Measurements from ENCODE around the gene OSBPL5. TPM values are rescaled to one million over a fixed set of nuclear protein-coding genes. Genes with fewer than 3 reads are reported as not detected.
A peak's percentile ranks its signal among the peaks of the same experiment; 100 is the strongest.

OSBPL5 gene
- total RNA-seq, 1 experiment from 2014 or later = 115 TPM

DNA sequence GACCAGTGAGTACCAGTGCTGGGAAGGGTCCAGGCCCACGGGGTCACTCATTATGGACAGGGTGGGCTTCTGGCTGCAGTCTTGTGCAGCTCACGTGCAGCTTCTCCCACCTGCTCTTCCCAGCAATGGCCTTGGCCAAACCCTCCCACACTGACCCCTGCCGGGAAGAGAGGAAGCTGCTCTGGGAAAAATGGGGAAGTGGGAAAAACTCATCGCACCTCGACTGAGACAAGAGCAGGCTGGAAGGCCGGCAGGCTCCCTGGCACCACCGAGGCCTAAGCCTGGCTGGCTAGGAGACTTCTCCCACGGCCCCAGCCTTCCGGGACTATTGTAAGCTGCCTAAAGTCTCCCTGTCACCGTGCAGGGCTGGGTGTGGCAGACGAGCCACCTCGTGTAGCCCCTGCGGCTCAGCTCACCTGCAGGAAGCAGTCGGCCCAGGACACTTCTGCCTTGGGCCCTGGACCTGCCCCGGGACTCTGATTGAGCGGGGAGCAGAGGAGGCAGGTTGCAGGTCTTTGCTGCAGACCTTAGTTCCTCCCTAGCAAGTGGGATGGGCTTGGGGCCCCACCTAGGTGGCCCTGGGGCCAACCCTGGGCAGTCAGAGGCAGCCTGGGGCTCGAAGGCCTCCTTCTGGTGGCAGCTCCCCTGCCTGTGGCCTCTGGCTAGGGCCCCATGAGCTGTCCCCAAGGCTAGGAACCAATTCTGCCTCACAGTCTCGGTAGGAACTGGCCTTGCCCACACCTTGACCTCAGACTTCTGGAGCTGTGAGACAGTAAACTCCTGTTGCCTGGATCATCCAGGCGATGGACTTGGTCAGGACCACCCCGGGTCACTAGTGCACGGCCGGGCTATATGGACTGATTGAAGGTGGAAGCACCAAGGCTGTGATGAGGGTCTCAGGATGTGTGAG, 30.4 kb upstream of the OSBPL5 start:
- BruUV-seq (replicated peaks) = no TSS peak
- peak; percentile 52 for DNase-seq (ENCODE audit: unreplicated experiment)
- TF ChIP-seq CTCF (IDR thresholded peaks at IDR 0.05; ENCODE audit: unreplicated experiment) = peak; percentile 42
- H3K36me3 Mint-ChIP-seq (ENCODE audit: insufficient read depth, unreplicated experiment) = no peaks in the 10 kb centered on the region
- intact Hi-C loops (cut with micrococcal nuclease) = loop anchor here (1.0 kb wide), 2 partner anchors 72 to 85 kb away; no protein-coding TSS in a partner anchor
- POLR2A ChIA-PET = interaction anchor here (0.8 kb wide), 1 partner anchor 26 kb away, joined by 3 read pairs; no protein-coding TSS in a partner anchor
- no peaks in the 10 kb centered on the region for H3K4me1 Mint-ChIP-seq (ENCODE audit: insufficient read depth, unreplicated experiment)
- CTCF ChIA-PET = interaction anchor here (0.6 to 1.1 kb wide), 3 partner anchors 31 to 1204 kb away, joined by 4 to 5 read pairs (median 4); no protein-coding TSS in a partner anchor
- no peaks in the 10 kb centered on the region for H3K9me3 Mint-ChIP-seq (ENCODE audit: unreplicated experiment)
- no peak overlapping the region for H3K27ac Mint-ChIP-seq (ENCODE audit: low read depth, unreplicated experiment)
- H3K4me3 Mint-ChIP-seq (ENCODE audit: unreplicated experiment) = no peak overlapping the region
- peaks cover 11% of the 10 kb centered on the region for H3K27me3 Mint-ChIP-seq (ENCODE audit: insufficient read depth, unreplicated experiment)

DNA sequence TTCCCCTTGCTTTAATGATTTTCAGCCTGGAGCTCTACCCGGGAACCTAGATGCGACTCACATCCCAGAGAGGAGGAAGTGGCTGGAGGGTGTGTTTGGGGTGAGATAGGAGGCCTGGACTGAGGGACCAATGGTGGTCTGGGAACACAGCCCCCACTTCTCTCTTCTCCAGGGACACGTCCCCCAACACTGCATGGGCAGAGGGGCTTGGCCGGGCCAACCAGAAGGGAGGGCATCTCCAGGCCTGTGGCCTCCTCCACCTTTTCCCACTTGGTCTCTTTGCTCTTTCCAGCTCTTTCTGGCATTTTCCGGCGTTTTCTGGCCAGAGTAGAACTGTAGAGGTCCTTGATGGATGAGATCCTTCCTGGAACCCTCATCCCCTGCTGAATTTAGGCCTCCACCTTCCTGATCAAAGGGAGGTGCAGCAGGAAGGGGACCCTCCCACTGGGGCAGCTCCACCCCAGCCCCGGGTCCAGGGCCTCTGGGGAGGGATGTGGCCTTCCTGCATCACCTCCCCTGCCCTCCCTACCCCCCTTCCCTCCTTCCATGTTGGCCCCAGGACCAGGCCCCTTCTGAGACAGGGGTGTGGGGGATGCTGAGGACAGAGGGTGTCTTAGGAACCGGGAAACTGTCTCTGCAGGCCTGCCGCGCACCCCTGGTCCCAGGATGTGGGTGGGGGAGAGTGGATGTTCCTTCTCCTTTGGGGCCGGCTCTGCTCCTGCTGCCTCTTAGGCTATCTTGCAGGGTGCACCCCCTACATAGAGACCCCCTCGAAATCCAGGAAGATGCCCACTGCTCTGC, 29.1 kb upstream of the OSBPL5 start:
- CTCF ChIA-PET = interaction anchor here (0.5 to 0.9 kb wide), 3 partner anchors 22 to 80 kb away, joined by 3 to 7 read pairs (median 4); no protein-coding TSS in a partner anchor

DNA sequence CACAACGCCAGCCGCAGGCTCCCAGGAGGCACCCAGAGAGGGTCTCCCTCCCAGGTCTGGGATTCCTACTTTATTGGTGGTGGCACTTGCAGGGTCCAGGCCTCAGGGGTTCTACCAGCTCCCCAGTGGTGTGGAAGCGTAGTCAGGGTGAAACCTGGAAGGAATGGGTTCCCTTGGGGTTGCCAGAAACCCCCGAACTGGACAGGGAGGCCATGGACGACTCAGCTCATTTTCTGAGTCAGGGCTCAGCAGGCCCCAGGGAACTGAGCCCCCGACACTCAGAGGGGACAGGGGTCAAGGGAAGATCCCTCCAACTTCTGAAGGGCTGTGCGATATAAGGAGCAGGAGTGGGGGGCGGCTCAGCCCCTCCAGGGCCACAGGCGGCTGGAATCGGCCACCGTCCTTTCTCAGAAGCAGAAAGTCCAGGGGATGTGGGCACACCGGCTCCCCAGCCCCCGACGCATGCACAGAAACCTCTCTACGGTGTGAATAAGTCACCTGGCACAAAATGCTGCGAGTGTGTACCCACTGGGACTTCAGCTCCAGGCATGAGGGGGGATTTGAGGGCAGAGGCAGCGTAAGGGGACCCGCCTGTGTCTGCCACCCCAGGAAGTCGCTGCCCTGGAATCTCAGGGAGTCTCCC, 28.4 kb upstream of the OSBPL5 start:
- no peak for TF ChIP-seq CTCF (IDR thresholded peaks at IDR 0.05; ENCODE audit: unreplicated experiment)
- no peaks in the 10 kb centered on the region for H3K36me3 Mint-ChIP-seq (ENCODE audit: insufficient read depth, unreplicated experiment)
- no peak overlapping the region for H3K27ac Mint-ChIP-seq (ENCODE audit: low read depth, unreplicated experiment)
- H3K4me1 Mint-ChIP-seq (ENCODE audit: insufficient read depth, unreplicated experiment) = no peaks in the 10 kb centered on the region
- no peak overlapping the region for H3K4me3 Mint-ChIP-seq (ENCODE audit: unreplicated experiment)
- H3K9me3 Mint-ChIP-seq (ENCODE audit: unreplicated experiment) = no peaks in the 10 kb centered on the region
- no TSS peak for BruUV-seq (replicated peaks)
- no peaks in the 10 kb centered on the region for H3K27me3 Mint-ChIP-seq (ENCODE audit: insufficient read depth, unreplicated experiment)
- CTCF ChIA-PET = interaction anchor here (0.7 to 0.9 kb wide), 2 partner anchors 23 to 67 kb away, joined by 3 to 4 read pairs; no protein-coding TSS in a partner anchor
- POLR2A ChIA-PET = interaction anchor here (0.5 to 1.6 kb wide), 2 partner anchors 11 to 82 kb away, joined by 4 read pairs; no protein-coding TSS in a partner anchor
- intact Hi-C loops (cut with micrococcal nuclease) = no loop called here
- no peak for DNase-seq (ENCODE audit: unreplicated experiment)

More for the DNA sequence above, 29.1 kb upstream of the OSBPL5 start:
- intact Hi-C loops (cut with micrococcal nuclease) = no loop called here
- Mint-ChIP-seq H3K27me3 (ENCODE audit: insufficient read depth, unreplicated experiment) (no peaks in the 10 kb centered on the region), H3K27ac (ENCODE audit: low read depth, unreplicated experiment) (no peak overlapping the region), H3K4me3 (ENCODE audit: unreplicated experiment) (no peak overlapping the region), H3K36me3 (ENCODE audit: insufficient read depth, unreplicated experiment) (no peaks in the 10 kb centered on the region), H3K9me3 (ENCODE audit: unreplicated experiment) (no peaks in the 10 kb centered on the region), H3K4me1 (ENCODE audit: insufficient read depth, unreplicated experiment) (no peaks in the 10 kb centered on the region)
- BruUV-seq (replicated peaks) = no TSS peak
- POLR2A ChIA-PET = no interaction called here
- no peak for DNase-seq (ENCODE audit: unreplicated experiment)
- TF ChIP-seq CTCF (IDR thresholded peaks at IDR 0.05; ENCODE audit: unreplicated experiment) = no peak

Data from MCF 10A (cell line).